OCI-LY7 (cell line): ENCODE results near the gene MGAT4D. TPM values are rescaled to one million over a fixed set of nuclear protein-coding genes. Genes with fewer than 3 reads are reported as not detected.
A peak's percentile ranks its signal among the peaks of the same experiment; 100 is the strongest.

Source experiments
- BruUV-seq: library from RNA; stranded (reverse); fragments of 400-500 nt; replicated peaks from 2 replicates; lab custom pipeline; 2021; lab: Mats Ljungman, UMichigan
- CTCF ChIA-PET: fragments of 300-600 bp; sonication (Branson Sonifier 250); formaldehyde crosslinking; loops from one replicate; lab custom pipeline; 2022; ENCODE audit warnings: antibody characterized with exemption; ENCODE audit not compliant: unreplicated experiment; lab: Charles Lee
- POLR2A ChIA-PET: fragments of 300-600 bp; sonication (Branson Sonifier 250); formaldehyde crosslinking; loops from one replicate; lab custom pipeline; 2022; ENCODE audit warnings: antibody characterized with exemption; lab: Charles Lee
- DNase-seq: peaks from one replicate; pipeline ENCODE4 v3.0.0-alpha.2; 2015; ENCODE audit warnings: low spot score
- H2AFZ ChIP-seq: fragments of 200-600 bp; sonication (generic), shearing (Covaris generic); 2 replicates; pipeline ENCODE4 v1.6.1; 2014; ENCODE audit warnings: mild to moderate bottlenecking, antibody characterized with exemption, low read length, moderate library complexity
- H3K27ac ChIP-seq: fragments of 200-600 bp; sonication (generic); 2 replicates; pipeline ENCODE4 v1.5.1; 2014; ENCODE audit warnings: mixed run types, low read depth, mild to moderate bottlenecking, moderate library complexity, low read length, inconsistent platforms; ENCODE audit not compliant: poor library complexity, severe bottlenecking
- H3K36me3 ChIP-seq: fragments of 200-600 bp; sonication (generic); 2 replicates; pipeline ENCODE4 v1.6.1; 2014; ENCODE audit warnings: mild to moderate bottlenecking, antibody characterized with exemption, low read length, moderate library complexity, mixed read lengths; ENCODE audit not compliant: insufficient read depth
- H3K4me1 ChIP-seq: fragments of 200-600 bp; sonication (generic); 2 replicates; pipeline ENCODE4 v1.5.1; 2014; ENCODE audit warnings: mild to moderate bottlenecking, low read length; ENCODE audit not compliant: insufficient read depth, poor library complexity, severe bottlenecking
- H3K4me2 ChIP-seq: fragments of 200-600 bp; sonication (generic); 2 replicates; pipeline ENCODE4 v1.6.1; 2014; ENCODE audit warnings: mild to moderate bottlenecking, low read length
- H3K4me3 ChIP-seq: fragments of 200-600 bp; sonication (generic); 2 replicates; pipeline ENCODE4 v1.5.1; 2014; ENCODE audit warnings: mild to moderate bottlenecking, low read depth, low read length; ENCODE audit not compliant: poor library complexity, severe bottlenecking
- H3K79me2 ChIP-seq: fragments of 200-600 bp; sonication (generic); 2 replicates; pipeline ENCODE4 v1.6.1; 2016; ENCODE audit warnings: low read depth, mild to moderate bottlenecking, low read length, moderate library complexity, mixed read lengths; ENCODE audit not compliant: insufficient read depth
- H3K9me2 ChIP-seq: fragments of 200-600 bp; sonication (generic); 2 replicates; pipeline ENCODE4 v1.6.1; 2016; ENCODE audit warnings: mild to moderate bottlenecking, low read length, mixed read lengths; ENCODE audit not compliant: insufficient read depth
- H3K9me3 ChIP-seq: fragments of 200-600 bp; sonication (generic); 2 replicates; pipeline ENCODE4 v1.6.1; 2014; ENCODE audit warnings: mild to moderate bottlenecking, mixed run types, low read length, mixed read lengths
- H4K20me1 ChIP-seq: fragments of 200-600 bp; sonication (generic); 2 replicates; pipeline ENCODE4 v1.6.1; 2014; ENCODE audit warnings: mild to moderate bottlenecking, antibody characterized with exemption, low read length, moderate library complexity, mixed read lengths; ENCODE audit not compliant: insufficient read depth
- CTCF ChIP-seq: fragments of 200-600 bp; sonication (generic); conservative IDR thresholded peaks from 2 replicates; pipeline ENCODE4 v1.5.1; 2014; ENCODE audit warnings: mild to moderate bottlenecking, antibody characterized with exemption, low read length, moderate library complexity, mixed read lengths
- EZH2phosphoT487 ChIP-seq: fragments of 200-600 bp; sonication (generic); IDR thresholded peaks from 2 replicates; pipeline ENCODE4 v1.6.1; 2018; ENCODE audit warnings: low read depth, borderline replicate concordance, mild to moderate bottlenecking, mixed run types, antibody characterized with exemption, low read length, moderate library complexity, mixed read lengths
- intact Hi-C: fragments of 100-400 bp; cut with micrococcal nuclease; formaldehyde crosslinking; loops from one replicate; pipeline ENCODE4 v1.10.0; 2022; ENCODE audit not compliant: unreplicated experiment
- total RNA-seq, 2 experiments: library from RNA; depleted of rRNA in 1 of 2; stranded (reverse); fragments of >200 nt in 1 of 2; shearing (Covaris generic) in 1 of 2; gene quantifications; 2 replicates each; pipeline ENCODE4 v1.2.3, GENCODE V29; 2014 to 2022

MGAT4D gene
- total RNA-seq, 2 experiments from 2014 or later, result not detected

GRCh38 chr4:140427919-140428471, 70.1 kb downstream of the MGAT4D start:
- peaks cover 10% of the 10 kb centered on the region for H3K4me1 ChIP-seq
- CTCF ChIA-PET, result interaction anchor here (1.5 kb wide), 1 partner anchor 55 kb away, joined by 5 read pairs; the partner anchor contains the start of gene SCOC
- no peaks in the 10 kb centered on the region for H3K9me2 ChIP-seq
- DNase-seq, result peak; percentile 8
- BruUV-seq, result no TSS peak
- no peaks in the 10 kb centered on the region for H3K36me3 ChIP-seq
- no peak overlapping the region for H3K27ac ChIP-seq
- intact Hi-C loops, result loop anchor here (1.0 to 5.0 kb wide), 3 partner anchors 94 to 423 kb away; partner anchors contain the start of gene ELMOD2
- no peaks in the 10 kb centered on the region for H4K20me1 ChIP-seq
- peak overlapping the region; percentile 83 for H3K4me2 ChIP-seq
- peak overlapping the region; percentile 93 for H2AFZ ChIP-seq
- peak overlapping the region; percentile 72 for H3K4me3 ChIP-seq
- H3K9me3 ChIP-seq, result no peaks in the 10 kb centered on the region
- no peaks in the 10 kb centered on the region for H3K79me2 ChIP-seq
- POLR2A ChIA-PET, result interaction anchor here (0.7 to 1.5 kb wide), 6 partner anchors 9 to 97 kb away, joined by 3 to 6 read pairs (median 4); partner anchors contain the start of gene ELMOD2
- TF ChIP-seq EZH2phosphoT487 (no peak), CTCF (peak; percentile 35; the same call in 1 of the 2 replicates)

GRCh38 chr4:140427106-140427918, 70.8 kb downstream of the MGAT4D start, which contains the start of gene CLGN:
Gene CLGN (minus strand): TSS chr4:140427648. CDS start chr4:140413078, 14,570 bp downstream.
- peak within 1 kb of the TSS; percentile 72 for H3K4me3 ChIP-seq
- no peaks in the 10 kb centered on the region for H3K36me3 ChIP-seq
- peak within 1 kb of the TSS; percentile 93 for H2AFZ ChIP-seq
- ChIA-PET CTCF (interaction anchor here (1.5 kb wide), 1 partner anchor 54 kb away, joined by 5 read pairs; the partner anchor contains the start of gene SCOC), POLR2A (interaction anchor here (0.7 to 1.5 kb wide), 7 partner anchors 9 to 97 kb away, joined by 3 to 6 read pairs (median 4); partner anchors contain the start of genes ELMOD2 and SCOC)
- peak; percentile 78 for TF ChIP-seq CTCF
- TF ChIP-seq EZH2phosphoT487, result no peak
- no peaks in the 10 kb centered on the region for H3K9me2 ChIP-seq
- no TSS peak for BruUV-seq
- peak; percentile 82 for DNase-seq
- no peaks in the 10 kb centered on the region for H4K20me1 ChIP-seq
- intact Hi-C loops, result loop anchor here (1.0 to 5.0 kb wide), 3 partner anchors 95 to 423 kb away; partner anchors contain the start of gene ELMOD2
- no peak within 1 kb of the TSS for H3K27ac ChIP-seq
- H3K79me2 ChIP-seq, result no peaks in the 10 kb centered on the region
- no peaks in the 10 kb centered on the region for H3K9me3 ChIP-seq
- peak within 1 kb of the TSS; percentile 83 for H3K4me2 ChIP-seq
- peaks cover 10% of the 10 kb centered on the region for H3K4me1 ChIP-seq
